Body of pancreas (tissue), 4 donors: ENCODE measurements around the gene PYM1. TPM values are rescaled to one million over a fixed set of nuclear protein-coding genes. Genes with fewer than 3 reads are reported as not detected.

Source experiments
- ATAC-seq: fragments of 150-250 bp; one replicate; pipeline ENCODE4 v1.9.1; 2016
- DNase-seq, 4 donors: peaks; one replicate each; pipeline ENCODE4 v3.0.0-alpha.2; 2019
- H3K27ac ChIP-seq, 4 donors: fragments of 200-600 bp; sonication (generic); 1 replicate in 3 of 4; 2 replicates in 1 of 4; pipeline versions ENCODE4 v1.5.1 to v1.6.1; 2016 to 2019; ENCODE audit warnings: mild to moderate bottlenecking in 1 of 4, mixed read lengths in 1 of 4, moderate library complexity in 1 of 4
- H3K27me3 ChIP-seq, 2 donors: fragments of 200-600 bp; sonication (generic); one replicate each; pipeline ENCODE4 v1.6.0; 2016; ENCODE audit warnings: mild to moderate bottlenecking in 1 of 2
- H3K36me3 ChIP-seq, 2 donors: fragments of 200-600 bp; sonication (generic); replicated peaks in 1 of 2; 2 replicates each; pipeline ENCODE4 v1.5.1; 2016; ENCODE audit warnings: low read depth in 2 of 2; ENCODE audit not compliant: insufficient read depth in 1 of 2
- H3K4me1 ChIP-seq: fragments of 200-600 bp; sonication (generic); one replicate; pipeline ENCODE4 v1.6.0; 2016
- H3K4me3 ChIP-seq, 2 donors: fragments of 200-600 bp; sonication (generic); 1 replicate in 1 of 2; 2 replicates in 1 of 2; pipeline ENCODE4 v1.5.1; 2016 to 2019
- H3K9me3 ChIP-seq, 3 donors: fragments of 200-600 bp; sonication (generic); 1 replicate in 2 of 3; 2 replicates in 1 of 3; pipeline ENCODE4 v1.5.1; 2016
- CTCF ChIP-seq, 7 experiments: fragments of 450-650 bp in 4 of 7; fragments of 200-600 bp in 3 of 7; sonication (generic) in 3 of 7; IDR thresholded peaks; one replicate each; pipeline ENCODE4 v1.5.1; 2016 to 2019; ENCODE audit warnings: antibody characterized with exemption in 7 of 7
- POLR2A ChIP-seq, 3 donors: fragments of 450-650 bp; IDR thresholded peaks; one replicate each; pipeline ENCODE4 v1.6.1; 2016; ENCODE audit warnings: antibody characterized with exemption in 3 of 3, mild to moderate bottlenecking in 2 of 3
- WGBS, 2 donors: methylation state at CpG; one replicate each; pipeline ENCODE4 v1.1.5; 2017; 5-methylcytosine and 5-hydroxymethylcytosine counted together
- intact Hi-C: fragments of 100-400 bp; cut with DNase I; formaldehyde crosslinking; loops from one replicate; pipeline ENCODE4 v1.15.1; 2023
- total RNA-seq, 2 donors: library from RNA; depleted of rRNA; stranded (reverse); fragments of >200 nt; gene quantifications; one replicate each; pipeline ENCODE4 v1.1.0, GENCODE V29; 2016

Gene PYM1
- 10 to 100 TPM; 21.5 to 26.0 TPM for total RNA-seq

- no peaks in the 10 kb centered on the region for H3K9me3 ChIP-seq
- no peaks in the 10 kb centered on the region for H3K36me3 ChIP-seq
- 3 to 4% methylated on average over 14 to 49 of the region's 49 CpGs for WGBS, 2 donors
- peak within 1 kb of the TSS; percentile 94 to 97 (median 95) for H3K27ac ChIP-seq
- TF ChIP-seq POLR2A (IDR thresholded peaks at IDR 0.05) (peak; percentile 48 to 81 (median 79)), CTCF (IDR thresholded peaks at IDR 0.05) (no peak)
- DNase-seq (peak; percentile 91 to 95 (median 92)), ATAC-seq (peak; percentile 67)
- no peaks in the 10 kb centered on the region for H3K27me3 ChIP-seq
- H3K4me3 ChIP-seq: peak within 1 kb of the TSS; percentile 75 to 85
- intact Hi-C loops: no loop called here
- H3K4me1 ChIP-seq: peaks cover 47% of the 10 kb centered on the region
Measured at GRCh38 chr12:55927588-55928502, at the start of gene PYM1. TSS of gene PYM1 (minus strand) at chr12:55927894. CDS start at chr12:55927761, 133 bp downstream.

GRCh38 chr12:55974308-55974730, 46.6 kb upstream of the PYM1 start:
- Histone ChIP-seq H3K9me3 (no peaks in the 10 kb centered on the region), H3K27ac (peak overlapping the region; percentile 87 to 99 (median 97)), H3K4me3 (peak overlapping the region; percentile 95 to 96), H3K27me3 (no peaks in the 10 kb centered on the region), H3K4me1 (peaks cover 27% of the 10 kb centered on the region), H3K36me3 (peaks cover 0 to 2% of the 10 kb centered on the region in 2 donors)
- intact Hi-C loops: no loop called here
- DNase-seq (peak; percentile 68 to 74 (median 70)), ATAC-seq (peak; percentile 43)
- 0% methylated on average over 13 of the region's 15 CpGs for WGBS, 2 donors
- TF ChIP-seq CTCF (IDR thresholded peaks at IDR 0.05) (no peak), POLR2A (IDR thresholded peaks at IDR 0.05) (no peak)

GRCh38 chr12:55973599-55974307, 46.1 kb upstream of the PYM1 start, which contains the start of gene RAB5B:
TSS of gene RAB5B (plus strand) at chr12:55974078. CDS start at chr12:55986961, 12,883 bp downstream.
- WGBS, 2 donors: 1% methylated on average over 23 to 39 of the region's 39 CpGs
- H3K27me3 ChIP-seq: no peaks in the 10 kb centered on the region
- H3K9me3 ChIP-seq: no peaks in the 10 kb centered on the region
- H3K27ac ChIP-seq: peak within 1 kb of the TSS; percentile 87 to 99 (median 97)
- H3K4me3 ChIP-seq: peak within 1 kb of the TSS; percentile 95 to 96
- H3K4me1 ChIP-seq: peaks cover 27% of the 10 kb centered on the region
- peaks cover 0 to 2% of the 10 kb centered on the region in 2 donors for H3K36me3 ChIP-seq
- ATAC-seq: peak; percentile 93
- intact Hi-C loops: no loop called here
- TF ChIP-seq POLR2A (IDR thresholded peaks at IDR 0.05) (peak; percentile 94 to 99 (median 99)), CTCF (IDR thresholded peaks at IDR 0.05) (peak in 2 of 7 experiments; percentile 42 to 70)
- peak; percentile 99 to 100 (median 100) for DNase-seq

- Histone ChIP-seq H3K9me3 (no peaks in the 10 kb centered on the region), H3K27me3 (no peaks in the 10 kb centered on the region), H3K27ac (peak overlapping the region; percentile 77 to 95 (median 84)), H3K36me3 (peaks cover 0 to 2% of the 10 kb centered on the region in 2 donors), H3K4me1 (peaks cover 27% of the 10 kb centered on the region), H3K4me3 (peak overlapping the region; percentile 15 to 17)
- intact Hi-C loops: no loop called here
- TF ChIP-seq POLR2A (IDR thresholded peaks at IDR 0.05) (peak in 1 of 3 donors; percentile 8), CTCF (IDR thresholded peaks at IDR 0.05) (no peak)
- 0% methylated on average over 18 of the region's 18 CpGs for WGBS, 2 donors
- ATAC-seq (no peak), DNase-seq (no peak)
Measured at GRCh38 chr12:55972911-55973598, 45.4 kb upstream of the PYM1 start.
